GM23248 (cell line): ENCODE data around the gene GGT5. TPM values are rescaled to one million over a fixed set of nuclear protein-coding genes. Genes with fewer than 3 reads are reported as not detected.

ENCODE experiments used
- DNase-seq: peaks from one replicate; pipeline ENCODE4 v3.0.0-alpha.2; 2015
- H2AFZ ChIP-seq: fragments of 200-600 bp; sonication (generic); 2 replicates; pipeline ENCODE4 v1.6.1; 2016; ENCODE audit warnings: antibody characterized with exemption
- H3F3A ChIP-seq: fragments of 200-600 bp; sonication (generic); 2 replicates; pipeline ENCODE4 v1.6.1; 2016; ENCODE audit warnings: mild to moderate bottlenecking, antibody characterized with exemption, mixed run types; ENCODE audit not compliant: insufficient read depth
- H3K27ac ChIP-seq: fragments of 200-600 bp; sonication (generic); 2 replicates; pipeline ENCODE4 v1.5.1; 2016; ENCODE audit warnings: mild to moderate bottlenecking
- H3K27me3 ChIP-seq: fragments of 200-600 bp; sonication (generic); replicated peaks from 2 replicates; pipeline ENCODE4 v1.6.1; 2016; ENCODE audit warnings: mild to moderate bottlenecking; ENCODE audit not compliant: insufficient read depth
- H3K36me3 ChIP-seq: fragments of 200-600 bp; sonication (generic); 2 replicates; pipeline ENCODE4 v1.6.1; 2016; ENCODE audit warnings: low read depth, mild to moderate bottlenecking
- H3K4me1 ChIP-seq: fragments of 200-600 bp; sonication (generic); 2 replicates; pipeline ENCODE4 v1.6.1; 2016; ENCODE audit warnings: mild to moderate bottlenecking; ENCODE audit not compliant: insufficient read depth
- H3K4me2 ChIP-seq: fragments of 200-600 bp; sonication (generic); one replicate; pipeline ENCODE4 v1.6.1; 2016; ENCODE audit warnings: mild to moderate bottlenecking; ENCODE audit not compliant: unreplicated experiment
- H3K4me3 ChIP-seq: fragments of 200-600 bp; sonication (generic); 2 replicates; pipeline ENCODE4 v1.5.1; 2016; ENCODE audit warnings: mild to moderate bottlenecking
- H3K79me2 ChIP-seq: fragments of 200-600 bp; sonication (generic); 2 replicates; pipeline ENCODE4 v1.6.1; 2016; ENCODE audit warnings: mild to moderate bottlenecking; ENCODE audit not compliant: insufficient read depth
- H3K9ac ChIP-seq: fragments of 200-600 bp; sonication (generic); 2 replicates; pipeline ENCODE4 v1.6.1; 2016; ENCODE audit warnings: mild to moderate bottlenecking
- H3K9me2 ChIP-seq: fragments of 200-600 bp; sonication (generic); 2 replicates; pipeline ENCODE4 v1.6.1; 2016; ENCODE audit warnings: mixed run types, mild to moderate bottlenecking, moderate library complexity; ENCODE audit not compliant: insufficient read depth
- H3K9me3 ChIP-seq: fragments of 200-600 bp; sonication (generic); one replicate; pipeline ENCODE4 v1.6.1; 2017; ENCODE audit warnings: low read depth
- H4K20me1 ChIP-seq: fragments of 200-600 bp; sonication (generic); 2 replicates; pipeline ENCODE4 v1.6.0; 2016; ENCODE audit not compliant: insufficient read depth
- EZH2 ChIP-seq: fragments of 200-600 bp; sonication (generic); IDR thresholded peaks from 2 replicates; pipeline ENCODE4 v1.6.1; 2018; ENCODE audit warnings: antibody characterized with exemption, mild to moderate bottlenecking; ENCODE audit not compliant: insufficient read depth, poor library complexity, severe bottlenecking
- EZH2phosphoT487 ChIP-seq: fragments of 200-600 bp; sonication (generic); IDR thresholded peaks from 2 replicates; pipeline ENCODE4 v1.6.1; 2018; ENCODE audit warnings: antibody characterized with exemption, moderate library complexity, mild to moderate bottlenecking, low read depth; ENCODE audit not compliant: insufficient read depth
- WGBS, 2 experiments: methylation state at CpG; one replicate each; pipeline ENCODE4 v1.1.6; 2015 to 2017; ENCODE audit warnings: low lambda C conversion rate in 2 of 2, low coverage in 1 of 2; ENCODE audit errors: missing lambda C conversion rate in 2 of 2; 5-methylcytosine and 5-hydroxymethylcytosine counted together
- in situ Hi-C: fragments of 300-500 bp; cut with MboI; formaldehyde crosslinking; loops from 2 replicates; pipeline ENCODE4 v1.15.0; 2020
- polyA plus RNA-seq: library from polyadenylated mRNA; unstranded; fragments of >200 nt; fragmentation: Nextera tagmentation; extraction: Ambion mirVana; gene quantifications from 2 replicates; pipeline ENCODE4 v1.2.1, GENCODE V29; 2016
- total RNA-seq: library from RNA; depleted of rRNA; stranded (reverse); fragments of >200 nt; shearing (Covaris generic); gene quantifications from 2 replicates; pipeline ENCODE4 v1.2.3, GENCODE V29; 2014; rRNA removed

The GGT5 gene
- total and polyA plus RNA-seq, 2 experiments from 2014 or later: 1.3 to 5.1 TPM

- no peaks in the 10 kb centered on the region for H3K4me1 ChIP-seq
- H3K4me2 ChIP-seq: no peak overlapping the region
- no peak overlapping the region for H2AFZ ChIP-seq
- WGBS, 2 experiments: 99% methylated on average over 5 of the region's 5 CpGs; no CpG with 5 or more reads in 1 of the 2 experiments
- no peaks in the 10 kb centered on the region for H3K79me2 ChIP-seq
- no peak overlapping the region for H3K27ac ChIP-seq
- TF ChIP-seq EZH2 (no peak), EZH2phosphoT487 (no peak)
- in situ Hi-C loops: no loop called here
- no peak overlapping the region for H3K9ac ChIP-seq
- no peaks in the 10 kb centered on the region for H3F3A ChIP-seq
- H3K36me3 ChIP-seq: no peaks in the 10 kb centered on the region; the same call in 1 of the 2 replicates
- H3K27me3 ChIP-seq: no peaks in the 10 kb centered on the region
- H3K9me2 ChIP-seq: no peaks in the 10 kb centered on the region
- no peaks in the 10 kb centered on the region for H4K20me1 ChIP-seq
- DNase-seq: no peak
- no peaks in the 10 kb centered on the region for H3K9me3 ChIP-seq
- no peak overlapping the region for H3K4me3 ChIP-seq
Observed at GRCh38 chr22:24170632-24171031, 74.2 kb downstream of the GGT5 start.

- no peaks in the 10 kb centered on the region for H3K9me3 ChIP-seq
- 83 to 85% methylated on average over 9 to 12 of the region's 12 CpGs for WGBS, 2 experiments
- no peak overlapping the region for H3K27ac ChIP-seq
- no peak overlapping the region for H3K4me2 ChIP-seq
- H4K20me1 ChIP-seq: no peaks in the 10 kb centered on the region
- no peak overlapping the region for H3K9ac ChIP-seq
- H3K4me1 ChIP-seq: 0 out of 2 replicates have a peak, but pooled peaks cover 3% of the 10 kb centered on the region
- no peak overlapping the region for H3K4me3 ChIP-seq
- no peak for DNase-seq
- H3K79me2 ChIP-seq: no peaks in the 10 kb centered on the region
- no peaks in the 10 kb centered on the region; the same call in 1 of the 2 replicates for H3K36me3 ChIP-seq
- no peaks in the 10 kb centered on the region for H3F3A ChIP-seq
- no peaks in the 10 kb centered on the region for H3K27me3 ChIP-seq
- H3K9me2 ChIP-seq: no peaks in the 10 kb centered on the region
- TF ChIP-seq EZH2phosphoT487 (no peak), EZH2 (no peak)
- in situ Hi-C loops: no loop called here
- no peak overlapping the region for H2AFZ ChIP-seq
Observed at GRCh38 chr22:24170188-24170587, 74.7 kb downstream of the GGT5 start.

Other genes starting within 250 kb of the GGT5 start
- not detected in 2 replicates for gene GSTT4, start 239.6 kb downstream of the GGT5 start, total RNA-seq
- not detected in 2 replicates for gene GSTT4, start 239.6 kb downstream of the GGT5 start, polyA plus RNA-seq
- 21.5 and 28.7 TPM in 2 replicates for gene CABIN1, start 233.8 kb downstream of the GGT5 start, total RNA-seq
- gene CABIN1, start 233.8 kb downstream of the GGT5 start, polyA plus RNA-seq: 10.6 and 14.3 TPM in 2 replicates
- gene SUSD2, start 63.6 kb downstream of the GGT5 start, total RNA-seq: under 0.01 TPM in 1 of 2 replicates, not detected in the other
- gene SUSD2, start 63.6 kb downstream of the GGT5 start, polyA plus RNA-seq: 0.24 and 0.28 TPM in 2 replicates
- 34.0 and 39.1 TPM in 2 replicates for gene SPECC1L, start 25.7 kb upstream of the GGT5 start, total RNA-seq
- 21.1 and 23.9 TPM in 2 replicates for gene SPECC1L, start 25.7 kb upstream of the GGT5 start, polyA plus RNA-seq
- gene ADORA2A, start 182.5 kb upstream of the GGT5 start, total RNA-seq: 0.54 and 0.89 TPM in 2 replicates
- 0.30 and 0.64 TPM in 2 replicates for gene ADORA2A, start 182.5 kb upstream of the GGT5 start, polyA plus RNA-seq